ENCODE measurements around the gene MEI4.
"Not testable (repeated sequence)": the region's sequence is repeated elsewhere in the genome, so short reads cannot be mapped to it uniquely, and the experiment has no call there.

DNA sequence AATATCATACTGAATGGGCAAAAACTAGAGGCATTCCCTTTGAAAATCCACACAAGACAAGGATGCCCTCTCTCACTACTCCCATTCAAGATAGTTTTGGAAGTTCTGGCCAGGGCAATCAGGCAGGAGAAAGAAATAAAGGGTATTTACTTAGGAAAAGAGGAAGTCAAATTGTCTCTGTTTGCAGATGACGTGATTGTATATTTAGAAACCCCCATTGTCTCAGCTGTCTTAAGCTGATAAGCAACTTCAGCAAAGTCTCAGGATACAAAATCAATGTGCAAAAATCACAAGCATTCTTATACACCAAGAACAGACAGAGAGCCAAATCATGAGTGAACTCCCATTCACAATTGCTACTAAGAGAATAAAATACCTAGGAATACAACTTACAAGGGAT, 99.3 kb downstream of the MEI4 start:
- not testable (repeated sequence) for TF ChIP-seq ZNF512 (CRISPR knock-in tag; IDR thresholded peaks at IDR 0.05; ENCODE audit: borderline replicate concordance); ZBTB21 (CRISPR knock-in tag; IDR thresholded peaks at IDR 0.05; ENCODE audit: borderline replicate concordance); TEAD4 (CRISPR knock-in tag; IDR thresholded peaks at IDR 0.05); ELF4 (CRISPR knock-in tag; IDR thresholded peaks at IDR 0.05; ENCODE audit: low read depth); ZMAT4 (CRISPR knock-in tag; IDR thresholded peaks at IDR 0.05)
- TF ChIP-seq, protein P1, sequence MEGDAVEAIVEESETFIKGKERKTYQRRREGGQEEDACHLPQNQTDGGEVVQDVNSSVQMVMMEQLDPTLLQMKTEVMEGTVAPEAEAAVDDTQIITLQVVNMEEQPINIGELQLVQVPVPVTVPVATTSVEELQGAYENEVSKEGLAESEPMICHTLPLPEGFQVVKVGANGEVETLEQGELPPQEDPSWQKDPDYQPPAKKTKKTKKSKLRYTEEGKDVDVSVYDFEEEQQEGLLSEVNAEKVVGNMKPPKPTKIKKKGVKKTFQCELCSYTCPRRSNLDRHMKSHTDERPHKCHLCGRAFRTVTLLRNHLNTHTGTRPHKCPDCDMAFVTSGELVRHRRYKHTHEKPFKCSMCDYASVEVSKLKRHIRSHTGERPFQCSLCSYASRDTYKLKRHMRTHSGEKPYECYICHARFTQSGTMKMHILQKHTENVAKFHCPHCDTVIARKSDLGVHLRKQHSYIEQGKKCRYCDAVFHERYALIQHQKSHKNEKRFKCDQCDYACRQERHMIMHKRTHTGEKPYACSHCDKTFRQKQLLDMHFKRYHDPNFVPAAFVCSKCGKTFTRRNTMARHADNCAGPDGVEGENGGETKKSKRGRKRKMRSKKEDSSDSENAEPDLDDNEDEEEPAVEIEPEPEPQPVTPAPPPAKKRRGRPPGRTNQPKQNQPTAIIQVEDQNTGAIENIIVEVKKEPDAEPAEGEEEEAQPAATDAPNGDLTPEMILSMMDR (IDR thresholded peaks at IDR 0.05) = not testable (repeated sequence)

All from WTC11 (cell line).